Endothelial cell of coronary artery (primary cell): ENCODE measurements around the gene HASPIN. TPM values are rescaled to one million over a fixed set of nuclear protein-coding genes. Genes with fewer than 3 reads are reported as not detected.

ENCODE experiments used
- total RNA-seq: library from RNA; depleted of rRNA; stranded (reverse); fragments of >200 nt; gene quantifications from 2 replicates; pipeline ENCODE4 v1.2.3, GENCODE V29; 2014

HASPIN gene
- 4.5 and 7.9 TPM in 2 replicates for total RNA-seq

GRCh38 chr17:3723556-3724377, at the start of gene HASPIN:
HASPIN (plus strand) TSS chr17:3723903; CDS start chr17:3723936, 33 bp downstream.

GRCh38 chr17:3695723-3696411, 27.8 kb upstream of the HASPIN start, which contains the start of gene P2RX5:
P2RX5 (minus strand) TSS chr17:3696155; CDS start chr17:3696005, 150 bp downstream.

Other genes with a start within 250 kb of the HASPIN start
- 0.09 TPM in 1 of 2 replicates, not detected in the other for gene ASPA, start 247.9 kb upstream of the HASPIN start, total RNA-seq
- 0.09 TPM in 1 of 2 replicates, not detected in the other for gene TRPV3, start 166.1 kb upstream of the HASPIN start, total RNA-seq
- gene TRPV1, start 114.5 kb upstream of the HASPIN start, total RNA-seq = 0.54 and 1.3 TPM in 2 replicates
- gene SHPK, start 87.7 kb upstream of the HASPIN start, total RNA-seq = 14.8 and 15.8 TPM in 2 replicates
- 11.9 and 12.4 TPM in 2 replicates for gene CTNS, start 87.1 kb upstream of the HASPIN start, total RNA-seq
- gene TAX1BP3, start 55.3 kb upstream of the HASPIN start, total RNA-seq = 136 and 204 TPM in 2 replicates
- gene EMC6, start 55.1 kb upstream of the HASPIN start, total RNA-seq = 16.9 and 19.1 TPM in 2 replicates
- 0.18 and 2.3 TPM in 2 replicates for gene P2RX5, start 27.7 kb upstream of the HASPIN start, total RNA-seq
- gene ITGAE, start 77.3 kb downstream of the HASPIN start, total RNA-seq = 13.6 and 27.7 TPM in 2 replicates
- 19.4 and 21.7 TPM in 2 replicates for gene NCBP3, start 122.3 kb downstream of the HASPIN start, total RNA-seq
- gene CAMKK1, start 169.2 kb downstream of the HASPIN start, total RNA-seq = 2.9 and 3.9 TPM in 2 replicates
- under 0.01 TPM in 1 of 2 replicates, not detected in the other for gene P2RX1, start 192.6 kb downstream of the HASPIN start, total RNA-seq
- 0.54 and 0.85 TPM in 2 replicates for gene ATP2A3, start 240.5 kb downstream of the HASPIN start, total RNA-seq